ENCODE data around the gene TMEM42.
A peak's percentile ranks its signal among the peaks of the same experiment; 100 is the strongest.

Gene TMEM42

GRCh38 chr3:44910693-44911092 lies 49.0 kb downstream of the TMEM42 start:
- no peak for DNase-seq (ENCODE audit: low read depth)

GRCh38 chr3:44913868-44914468 lies 52.3 kb downstream of the TMEM42 start:
- peak; percentile 34 for DNase-seq (ENCODE audit: low read depth)

GRCh38 chr3:44914936-44915335 lies 53.2 kb downstream of the TMEM42 start:
- DNase-seq (ENCODE audit: low read depth), result no peak

Measured in CMK (cell line).